NCI-H128 (cell line): ENCODE measurements around the gene QARS1.

ENCODE experiments used
- DNase-seq: peaks from one replicate; lab custom pipeline; 2025; ENCODE audit not compliant: unreplicated experiment; lab: John Stamatoyannopoulos, UW

The QARS1 gene

DNA sequence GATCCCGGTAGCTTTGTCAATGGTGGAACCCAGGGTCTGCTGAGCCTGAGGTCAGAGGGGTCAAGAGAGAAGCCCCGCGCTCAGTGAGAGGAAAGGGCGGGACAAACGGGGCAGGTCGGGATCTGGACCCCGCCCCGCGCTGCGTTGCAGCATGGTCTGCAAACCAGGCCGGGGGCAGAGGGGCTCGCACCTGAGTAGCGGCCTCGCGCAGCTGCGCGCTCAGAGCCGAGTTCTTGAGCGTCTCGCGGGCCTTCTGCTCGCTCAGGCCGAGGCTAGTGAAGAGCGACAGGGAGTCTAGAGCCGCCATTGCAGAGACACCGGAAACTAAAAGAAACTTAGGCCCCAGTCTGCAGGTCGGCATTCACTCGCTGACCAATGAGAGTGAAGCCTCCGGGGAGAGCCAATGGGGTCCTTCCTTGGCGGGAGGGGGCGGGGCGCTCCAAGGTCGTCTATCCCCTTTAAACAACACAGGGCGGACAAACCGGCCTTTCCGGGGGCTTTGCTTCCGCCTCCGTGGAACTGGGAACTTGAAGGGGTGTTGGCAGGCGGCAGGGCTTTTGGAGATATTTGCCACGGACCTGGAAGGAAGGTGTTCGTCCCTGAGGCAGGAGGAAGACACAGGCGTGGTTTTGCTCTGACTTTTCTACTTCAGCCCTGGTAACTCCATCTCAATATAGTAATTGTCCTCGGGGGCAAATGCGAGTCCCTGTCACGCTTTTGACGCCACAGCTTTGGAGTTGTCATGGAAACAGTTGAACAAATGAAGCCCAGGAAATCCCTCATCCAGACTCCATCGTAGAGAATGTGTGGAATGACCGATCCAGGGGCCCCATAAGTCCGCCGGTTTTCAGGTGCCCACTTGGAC lies at the start of gene QARS1:
QARS1 (minus strand) TSS at position 331 of the 865 bp plus-strand sequence; CDS start at position 307, 24 bp downstream.
- peak; percentile 20 for DNase-seq

DNA sequence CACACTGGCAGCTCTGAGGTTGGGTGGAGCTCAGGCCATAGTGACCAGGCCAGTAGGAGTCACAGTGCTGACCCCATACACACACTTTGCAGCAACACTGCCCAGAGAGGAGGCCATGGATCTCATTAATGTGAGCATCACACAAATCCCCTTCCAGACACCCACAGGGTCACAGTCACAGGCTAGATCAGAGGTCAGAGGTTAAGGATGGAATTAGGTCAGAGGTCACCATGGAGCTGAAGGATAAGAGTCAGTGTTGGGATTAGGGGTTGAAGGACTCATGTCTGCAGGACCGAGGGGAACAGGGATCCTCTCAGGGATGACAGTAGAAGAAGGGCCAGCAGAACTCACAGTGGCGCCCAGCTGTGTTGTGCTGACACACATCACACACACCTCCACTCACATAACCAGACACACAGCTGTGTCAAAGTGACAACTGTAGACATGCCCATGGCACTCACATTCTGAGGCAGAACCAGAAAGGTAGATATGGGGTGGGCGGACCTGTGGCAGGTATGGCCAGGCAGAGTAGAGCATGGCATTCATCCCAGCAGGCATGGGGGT lies 48.9 kb upstream of the QARS1 start:
- no peak for DNase-seq

GRCh38 chr3:49151610-49152009 lies 47.1 kb upstream of the QARS1 start:
- no peak for DNase-seq

DNA sequence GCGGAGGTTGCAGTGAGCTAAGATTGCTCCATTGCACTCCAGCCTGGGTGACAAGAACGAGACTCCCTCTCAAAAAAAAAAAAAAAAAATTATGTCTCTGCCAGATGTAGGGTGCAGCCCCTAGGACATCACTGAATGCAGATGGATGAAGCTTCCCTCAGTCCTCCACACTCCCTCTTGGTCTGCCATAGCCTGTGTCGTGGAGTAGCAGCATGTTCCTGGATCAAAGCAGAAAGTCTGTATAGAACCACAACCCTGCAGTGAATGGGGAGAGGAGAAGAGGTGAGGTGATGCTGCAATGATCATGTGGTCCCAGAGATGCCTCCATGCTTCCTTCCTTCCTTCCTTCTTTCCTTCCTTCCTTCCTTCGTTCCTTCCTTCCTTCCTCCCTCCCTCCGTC lies 43.6 kb upstream of the QARS1 start:
- DNase-seq: no peak

DNA sequence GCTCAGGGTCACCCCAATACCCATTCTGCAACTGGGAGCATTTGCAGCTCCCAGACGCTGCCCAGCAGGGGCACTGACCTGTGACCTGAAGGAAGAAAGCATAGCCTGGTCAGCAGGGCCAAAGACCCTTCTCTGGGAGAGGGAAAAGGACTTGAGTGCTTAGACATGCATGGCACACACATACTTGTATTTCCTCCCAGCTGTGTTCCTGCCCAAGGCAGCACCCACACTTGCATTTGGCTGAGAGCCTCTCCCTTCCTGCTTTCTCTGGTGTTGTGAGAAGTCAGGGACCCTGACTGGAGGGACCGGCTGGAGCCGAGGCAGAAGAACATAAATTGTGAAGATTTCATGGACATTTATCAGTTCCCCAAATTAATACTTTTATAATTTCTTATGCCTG lies 35.5 kb upstream of the QARS1 start:
- no peak for DNase-seq

DNA sequence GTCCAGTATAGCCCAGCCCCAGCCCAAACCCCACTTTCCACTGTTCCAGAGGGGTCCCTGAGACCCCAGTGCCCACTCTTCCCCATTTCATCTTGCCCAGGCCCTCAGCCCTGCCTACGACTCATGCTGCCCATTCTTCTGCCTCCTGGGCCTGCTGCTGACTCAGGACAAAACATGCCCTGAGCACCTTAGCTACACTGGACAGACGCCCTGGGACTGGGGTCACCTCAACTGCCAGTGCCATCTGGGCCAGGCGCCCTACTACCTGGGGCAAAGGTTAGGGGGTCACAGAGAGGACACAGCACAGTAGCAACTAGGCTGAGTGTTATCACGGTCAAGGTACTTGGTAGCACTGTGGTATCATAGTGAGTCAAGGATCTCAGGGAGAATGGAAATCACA lies 30.9 kb upstream of the QARS1 start:
- no peak for DNase-seq

- DNase-seq: no peak
Observed at GRCh38 chr3:49134471-49135265, 30.1 kb upstream of the QARS1 start.

DNA sequence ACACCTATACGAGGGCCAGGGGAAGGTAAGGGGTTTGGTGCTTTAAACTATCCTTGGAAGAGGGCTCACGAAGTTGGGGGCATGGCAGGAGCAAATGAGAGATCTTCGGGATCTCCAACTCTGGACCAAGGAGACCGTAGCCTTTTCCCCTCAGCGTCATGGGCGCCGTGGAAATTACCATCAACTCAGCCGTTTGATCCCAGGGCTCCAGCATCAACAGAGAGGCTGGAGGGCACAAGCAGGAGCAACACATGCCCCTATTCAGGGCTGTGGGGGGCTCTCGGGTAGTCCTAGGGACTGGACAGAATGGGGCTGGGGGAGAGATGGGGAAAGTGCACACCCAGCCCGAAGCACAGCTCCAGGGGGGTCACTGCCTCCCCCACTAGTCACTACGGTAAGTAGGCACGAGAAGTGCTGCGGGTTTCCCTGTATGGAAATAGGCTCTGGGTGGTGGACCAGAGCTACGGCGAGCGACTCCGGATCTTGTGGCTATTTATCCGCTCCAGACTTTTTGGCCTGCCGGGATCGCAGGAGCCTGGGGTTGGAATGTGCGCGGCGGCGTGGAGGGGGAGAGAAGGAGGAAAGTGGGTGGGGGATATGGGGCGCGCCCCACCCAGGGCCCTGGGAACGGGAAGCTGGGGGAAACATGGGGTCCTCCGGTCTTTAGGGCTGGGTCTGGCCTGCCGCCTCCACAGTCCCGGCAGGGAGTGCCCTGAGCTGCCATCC lies 28.8 kb upstream of the QARS1 start:
- DNase-seq: peak; percentile 29

- peak; percentile 16 for DNase-seq
Observed at GRCh38 chr3:49132437-49133225, 28.1 kb upstream of the QARS1 start, which contains the start of gene LAMB2. Gene LAMB2 (minus strand): TSS chr3:49133050. CDS start chr3:49132867, 183 bp downstream.

DNA sequence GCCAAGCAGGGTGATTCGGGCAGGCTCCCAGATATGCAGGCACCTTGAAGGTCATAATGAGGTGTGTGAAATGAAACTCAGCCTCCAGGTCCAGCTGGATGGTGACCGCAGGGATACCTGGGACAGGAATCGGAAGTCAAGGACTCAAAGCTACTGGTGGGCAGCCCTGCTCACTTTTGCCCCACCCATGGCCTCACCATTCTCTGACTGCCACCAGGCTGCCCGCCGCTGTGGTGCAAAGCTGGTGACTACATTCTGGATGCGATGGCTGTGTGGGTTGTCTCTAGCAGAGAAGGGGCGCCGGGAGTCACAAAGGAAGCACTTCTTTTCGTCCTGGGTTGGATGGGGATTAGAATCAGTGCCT lies 27.5 kb upstream of the QARS1 start:
- DNase-seq: no peak

- no peak for DNase-seq
Observed at GRCh38 chr3:49131576-49131975, 27.0 kb upstream of the QARS1 start.

GRCh38 chr3:49131040-49131439 lies 26.5 kb upstream of the QARS1 start:
- no peak for DNase-seq

GRCh38 chr3:49124991-49125670 lies 20.6 kb upstream of the QARS1 start:
- no peak for DNase-seq

DNA sequence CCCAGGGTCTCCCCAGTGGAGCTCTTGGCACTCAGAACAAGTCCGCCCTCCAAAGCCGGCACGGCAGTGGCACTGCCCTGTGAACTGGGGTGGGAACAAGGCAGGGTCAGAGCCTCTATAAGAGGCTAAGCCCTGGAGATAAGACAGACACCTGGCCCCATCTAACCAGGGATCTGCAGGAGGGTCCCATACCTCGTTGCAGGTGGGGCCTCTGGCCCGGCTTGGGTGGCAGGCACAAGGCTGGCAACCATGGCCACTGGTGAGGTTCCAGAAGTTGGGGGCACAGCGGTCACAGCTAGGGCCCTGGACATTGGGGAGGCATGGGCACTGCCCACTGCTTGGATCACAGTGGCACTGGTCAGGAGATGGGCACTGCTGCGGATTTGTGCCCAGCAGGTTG lies 19.6 kb upstream of the QARS1 start:
- DNase-seq: no peak

- no peak for DNase-seq
Observed at GRCh38 chr3:49123687-49124086, 19.1 kb upstream of the QARS1 start.

GRCh38 chr3:49122886-49123545 lies 18.5 kb upstream of the QARS1 start:
- no peak for DNase-seq

DNA sequence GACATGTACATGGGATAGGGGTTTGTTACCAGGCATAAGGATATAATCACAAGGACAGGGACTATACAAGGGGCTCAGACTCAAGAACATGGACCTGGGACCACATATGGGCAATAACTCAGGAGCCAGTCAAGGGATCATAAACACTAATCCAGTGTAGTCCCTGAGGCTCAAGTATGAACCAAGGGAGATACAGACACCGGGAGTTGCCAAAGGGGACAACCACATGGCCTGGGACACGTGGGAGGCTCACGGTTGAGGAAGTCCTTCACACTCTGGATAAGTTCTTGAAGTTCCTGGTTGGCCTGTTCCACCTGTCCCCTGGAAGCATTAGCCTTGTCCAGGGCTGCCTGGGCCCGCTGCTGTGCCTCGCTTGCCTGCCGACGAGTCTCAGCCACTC lies 17.9 kb upstream of the QARS1 start:
- no peak for DNase-seq

- no peak for DNase-seq
Observed at GRCh38 chr3:49122022-49122421, 17.5 kb upstream of the QARS1 start.

GRCh38 chr3:49121132-49121736 lies 16.7 kb upstream of the QARS1 start:
- no peak for DNase-seq
